Astrocyte (in vitro differentiated cells and primary cell): Measurements from ENCODE around the gene RRM1. TPM values are rescaled to one million over a fixed set of nuclear protein-coding genes. Genes with fewer than 3 reads are reported as not detected.

Source experiments
- DNase-seq: peaks from one replicate; pipeline ENCODE4 v3.0.0-alpha.2; 2010; ENCODE audit warnings: low read depth
- FAIRE-seq: peaks from 2 replicates; lab custom pipeline; 2011; peaks lifted over from hg19 to GRCh38; lab: Jason Lieb, UNC
- H2AFZ ChIP-seq: 2 replicates; pipeline ENCODE4 v1.6.0; 2012; ENCODE audit warnings: low read depth, low read length, inconsistent platforms
- H3K27ac ChIP-seq: 2 replicates; pipeline ENCODE4 v1.5.1; 2011; ENCODE audit warnings: low read depth, low read length, inconsistent platforms
- H3K27me3 ChIP-seq: 2 replicates; pipeline ENCODE4 v1.6.0; 2011; ENCODE audit warnings: low read length, inconsistent platforms; ENCODE audit not compliant: insufficient read depth
- H3K36me3 ChIP-seq: 2 replicates; pipeline ENCODE4 v1.5.1; 2011; ENCODE audit warnings: low read length, inconsistent platforms; ENCODE audit not compliant: insufficient read depth
- H3K4me1 ChIP-seq: 2 replicates; pipeline ENCODE4 v1.5.1; 2011; ENCODE audit warnings: low read length, inconsistent platforms; ENCODE audit not compliant: insufficient read depth
- H3K4me2 ChIP-seq: 2 replicates; pipeline ENCODE4 v1.6.0; 2012; ENCODE audit warnings: low read length, inconsistent platforms
- H3K4me3 ChIP-seq: 2 replicates; pipeline ENCODE4 v1.5.1; 2011; ENCODE audit warnings: low read depth, mild to moderate bottlenecking, low read length, inconsistent platforms; ENCODE audit not compliant: insufficient read depth
- H3K79me2 ChIP-seq: 2 replicates; pipeline ENCODE4 v1.6.0; 2012; ENCODE audit warnings: mild to moderate bottlenecking, low read length, inconsistent platforms; ENCODE audit not compliant: insufficient read depth
- H3K9ac ChIP-seq: 2 replicates; pipeline ENCODE4 v1.6.0; 2012; ENCODE audit warnings: mild to moderate bottlenecking, low read length, inconsistent platforms
- H3K9me3 ChIP-seq: 2 replicates; pipeline ENCODE4 v1.5.1; 2012; ENCODE audit warnings: low read depth, mild to moderate bottlenecking, low read length, inconsistent platforms; ENCODE audit not compliant: insufficient read depth
- H4K20me1 ChIP-seq: 2 replicates; pipeline ENCODE4 v1.6.0; 2012; ENCODE audit warnings: low read length, inconsistent platforms; ENCODE audit not compliant: insufficient read depth
- H3K27ac Mint-ChIP-seq: one replicate; pipeline ENCODE4 v1.8.0; 2021; ENCODE audit warnings: mild to moderate bottlenecking, mixed read lengths; ENCODE audit not compliant: unreplicated experiment
- H3K27me3 Mint-ChIP-seq: one replicate; pipeline ENCODE4 v1.8.0; 2021; ENCODE audit warnings: low read depth, mixed read lengths; ENCODE audit not compliant: unreplicated experiment
- H3K36me3 Mint-ChIP-seq: one replicate; pipeline ENCODE4 v1.8.0; 2021; ENCODE audit warnings: low read depth, mixed read lengths; ENCODE audit not compliant: unreplicated experiment
- H3K4me1 Mint-ChIP-seq: one replicate; pipeline ENCODE4 v1.8.0; 2021; ENCODE audit warnings: low read depth, mixed read lengths; ENCODE audit not compliant: unreplicated experiment
- H3K4me3 Mint-ChIP-seq: one replicate; pipeline ENCODE4 v1.8.0; 2021; ENCODE audit warnings: mild to moderate bottlenecking, moderate library complexity, mixed read lengths; ENCODE audit not compliant: unreplicated experiment
- H3K9me3 Mint-ChIP-seq: one replicate; pipeline ENCODE4 v1.8.0; 2021; ENCODE audit warnings: mild to moderate bottlenecking, mixed read lengths; ENCODE audit not compliant: unreplicated experiment
- CTCF ChIP-seq: IDR thresholded peaks from 2 replicates; pipeline ENCODE4 v1.5.1; 2011; ENCODE audit warnings: low read depth, mild to moderate bottlenecking, inconsistent platforms, low read length, moderate library complexity; ENCODE audit not compliant: insufficient read depth
- EZH2 ChIP-seq: IDR thresholded peaks from 2 replicates; pipeline ENCODE4 v1.6.1; 2012; ENCODE audit warnings: mild to moderate bottlenecking, low read length, inconsistent platforms; ENCODE audit not compliant: insufficient read depth
- total RNA-seq: library from RNA; stranded (reverse); gene quantifications from 2 replicates; pipeline ENCODE4 v1.2.1, GENCODE V29; 2021

Gene RRM1
- total RNA-seq, 1 donor from 2014 or later, result 26.2 TPM

- H3K27ac ChIP-seq, result no peak overlapping the region
Measured at GRCh38 chr11:4065601-4066377, 28.8 kb upstream of the RRM1 start.

DNA sequence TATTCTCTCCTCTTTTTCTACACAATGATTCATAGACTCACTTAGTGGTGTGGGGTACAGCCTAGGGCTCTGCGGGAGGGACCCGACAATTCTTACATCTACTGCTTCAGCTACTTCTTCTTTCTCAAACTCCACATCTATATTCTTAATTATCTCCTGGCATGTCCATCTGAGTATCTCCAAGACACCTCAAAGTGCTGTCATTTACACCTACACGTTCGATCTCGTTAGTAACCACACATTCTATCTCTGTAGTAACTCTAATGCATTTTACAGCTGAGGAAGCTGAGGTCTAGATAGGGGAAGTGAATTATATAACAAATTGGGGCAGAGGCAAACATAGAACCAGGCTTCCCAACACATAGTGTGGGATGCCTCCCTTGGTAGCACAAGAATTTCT, 27.7 kb upstream of the RRM1 start:
- peaks cover 3% of the 10 kb centered on the region for H3K36me3 Mint-ChIP-seq

More at GRCh38 chr11:4065601-4066377, 28.8 kb upstream of the RRM1 start:
- no peak overlapping the region for H3K9ac ChIP-seq
- H3K36me3 Mint-ChIP-seq, result no peaks in the 10 kb centered on the region
- no peak for FAIRE-seq
- DNase-seq, result peak; percentile 53
- no peaks in the 10 kb centered on the region for H3K9me3 Mint-ChIP-seq
- no peak overlapping the region for H3K27ac Mint-ChIP-seq
- H3K79me2 ChIP-seq, result no peaks in the 10 kb centered on the region
- no peaks in the 10 kb centered on the region for H4K20me1 ChIP-seq
- H3K4me2 ChIP-seq, result no peak overlapping the region
- H3K4me1 Mint-ChIP-seq, result peaks cover 9% of the 10 kb centered on the region
- no peaks in the 10 kb centered on the region for H3K9me3 ChIP-seq
- H3K27me3 Mint-ChIP-seq, result no peaks in the 10 kb centered on the region
- TF ChIP-seq CTCF (no peak), EZH2 (no peak)
- H3K4me3 Mint-ChIP-seq, result peak overlapping the region; percentile 9
- no peak overlapping the region for H3K4me3 ChIP-seq
- peaks cover 4% of the 10 kb centered on the region for H3K4me1 ChIP-seq
- H3K36me3 ChIP-seq, result no peaks in the 10 kb centered on the region
- no peaks in the 10 kb centered on the region for H3K27me3 ChIP-seq
- H2AFZ ChIP-seq, result no peak overlapping the region

More for the DNA sequence above, 27.7 kb upstream of the RRM1 start:
- Histone ChIP-seq H3K4me2 (no peak overlapping the region), H2AFZ (no peak overlapping the region), H3K4me1 (peaks cover 4% of the 10 kb centered on the region), H3K79me2 (no peaks in the 10 kb centered on the region), H3K9ac (no peak overlapping the region), H3K27ac (no peak overlapping the region), H3K4me3 (no peak overlapping the region), H3K36me3 (no peaks in the 10 kb centered on the region), H3K9me3 (no peaks in the 10 kb centered on the region), H4K20me1 (no peaks in the 10 kb centered on the region), H3K27me3 (no peaks in the 10 kb centered on the region)
- FAIRE-seq (no peak), DNase-seq (no peak)
- Mint-ChIP-seq H3K27ac (no peak overlapping the region), H3K4me3 (no peak overlapping the region), H3K27me3 (no peaks in the 10 kb centered on the region), H3K4me1 (peaks cover 12% of the 10 kb centered on the region), H3K9me3 (no peaks in the 10 kb centered on the region)
- no peak for TF ChIP-seq EZH2
- no peak for TF ChIP-seq CTCF
